Keratinocyte (primary cell): ENCODE measurements around the gene FAM13A. TPM values are rescaled to one million over a fixed set of nuclear protein-coding genes. Genes with fewer than 3 reads are reported as not detected.

Source experiments
- DNase-seq: peaks from one replicate; pipeline ENCODE4 v3.0.0-alpha.2; 2011; ENCODE audit warnings: low read depth, missing footprints, low spot score
- FAIRE-seq: peaks from 2 replicates; lab custom pipeline; 2011; peaks lifted over from hg19 to GRCh38; lab: Jason Lieb, UNC
- H2AFZ ChIP-seq: 2 replicates; pipeline ENCODE4 v1.6.0; 2012; ENCODE audit warnings: low read length, control low read depth, inconsistent platforms; ENCODE audit not compliant: control insufficient read depth
- H3K27ac ChIP-seq: 2 replicates; pipeline ENCODE4 v1.5.1; 2011; ENCODE audit warnings: low read length; ENCODE audit not compliant: control insufficient read depth, insufficient read depth
- H3K27me3 ChIP-seq: 3 replicates; pipeline ENCODE4 v1.6.0; 2011; ENCODE audit warnings: low read length; ENCODE audit not compliant: control insufficient read depth, insufficient read depth; ENCODE audit errors: extremely low read depth
- H3K36me3 ChIP-seq, 2 experiments: 2 replicates in 1 of 2; 3 replicates in 1 of 2; pipeline ENCODE4 v1.5.1; 2011; ENCODE audit warnings: low read length in 2 of 2, mild to moderate bottlenecking in 1 of 2; ENCODE audit not compliant: control insufficient read depth in 2 of 2, insufficient read depth in 2 of 2; ENCODE audit errors: extremely low read depth in 1 of 2
- H3K4me1 ChIP-seq: 3 replicates; pipeline ENCODE4 v1.5.1; 2011; ENCODE audit warnings: low read length; ENCODE audit not compliant: control insufficient read depth, insufficient read depth; ENCODE audit errors: extremely low read depth
- H3K4me2 ChIP-seq: 3 replicates; pipeline ENCODE4 v1.6.0; 2011; ENCODE audit warnings: low read depth, low read length; ENCODE audit not compliant: control insufficient read depth, insufficient read depth; ENCODE audit errors: extremely low read depth
- H3K4me3 ChIP-seq, 3 experiments: fragments of 200-600 bp in 1 of 3; sonication (generic) in 1 of 3; 2 replicates in 2 of 3; 3 replicates in 1 of 3; pipeline ENCODE4 v1.5.1; 2011 to 2016; ENCODE audit warnings: low read length in 3 of 3, mild to moderate bottlenecking in 3 of 3, control low read depth in 2 of 3, inconsistent platforms in 1 of 3, low read depth in 1 of 3, mixed read lengths in 1 of 3, mixed run types in 1 of 3, moderate library complexity in 1 of 3; ENCODE audit not compliant: control insufficient read depth in 2 of 3, insufficient read depth in 2 of 3; ENCODE audit errors: extremely low read depth in 1 of 3
- H3K79me2 ChIP-seq: 2 replicates; pipeline ENCODE4 v1.6.0; 2012; ENCODE audit warnings: low read length; ENCODE audit not compliant: control insufficient read depth, insufficient read depth
- H3K9ac ChIP-seq: 3 replicates; pipeline ENCODE4 v1.6.0; 2011; ENCODE audit warnings: low read length; ENCODE audit not compliant: control insufficient read depth, insufficient read depth; ENCODE audit errors: extremely low read depth
- H3K9me1 ChIP-seq: 3 replicates; pipeline ENCODE4 v1.6.0; 2011; ENCODE audit warnings: low read length; ENCODE audit not compliant: control insufficient read depth, insufficient read depth; ENCODE audit errors: extremely low read depth
- H3K9me3 ChIP-seq: 2 replicates; pipeline ENCODE4 v1.5.1; 2012; ENCODE audit warnings: low read depth, low read length; ENCODE audit not compliant: control insufficient read depth
- H4K20me1 ChIP-seq: 3 replicates; pipeline ENCODE4 v1.6.0; 2011; ENCODE audit warnings: low read length; ENCODE audit not compliant: control insufficient read depth, insufficient read depth; ENCODE audit errors: extremely low read depth
- EZH2 ChIP-seq: IDR thresholded peaks from one replicate; pipeline ENCODE4 v1.6.1; 2012; ENCODE audit warnings: inconsistent platforms, mild to moderate bottlenecking, low read length, moderate library complexity
- dilution Hi-C: fragments of 300-500 bp; cut with MboI; formaldehyde crosslinking; loops from one replicate; pipeline ENCODE4 v1.7.0; 2020; ENCODE audit warnings: low sequenced_read_pairs; ENCODE audit not compliant: extremely low pct_ligation_motif_present
- polyA plus RNA-seq, 5 experiments: library from polyadenylated mRNA; depleted of rRNA in 3 of 5; stranded (reverse) in 3 of 5; stranded (forward) in 1 of 5; unstranded in 1 of 5; fragments of >200 nt; gene quantifications; 1 replicate in 1 of 5; 2 replicates in 3 of 5; 3 replicates in 1 of 5; pipeline versions ENCODE4 v1.2.1 to v1.2.3, GENCODE V29; 2011 to 2012; ENCODE audit warnings: missing spikeins in 2 of 5, low read depth in 1 of 5, low replicate concordance in 1 of 5
- TF ChIP-seq, protein P1 (sequence below), 3 experiments: IDR thresholded peaks in 1 of 3; conservative IDR thresholded peaks in 1 of 3; optimal IDR thresholded peaks in 1 of 3; 2 replicates in 2 of 3; 3 replicates in 1 of 3; pipeline versions ENCODE3 to v1.5.1; 2011; ENCODE audit warnings: low read length in 3 of 3, mild to moderate bottlenecking in 3 of 3, moderate library complexity in 2 of 3, control low read depth in 1 of 3, inconsistent platforms in 1 of 3; ENCODE audit not compliant: insufficient read depth in 2 of 3; ENCODE audit errors: extremely low read depth in 1 of 3

Gene FAM13A
- polyA plus RNA-seq, 1 donor (not counting 4 experiments of a cell fraction or from before 2014, with no cell fraction given), result 6.0 TPM

DNA sequence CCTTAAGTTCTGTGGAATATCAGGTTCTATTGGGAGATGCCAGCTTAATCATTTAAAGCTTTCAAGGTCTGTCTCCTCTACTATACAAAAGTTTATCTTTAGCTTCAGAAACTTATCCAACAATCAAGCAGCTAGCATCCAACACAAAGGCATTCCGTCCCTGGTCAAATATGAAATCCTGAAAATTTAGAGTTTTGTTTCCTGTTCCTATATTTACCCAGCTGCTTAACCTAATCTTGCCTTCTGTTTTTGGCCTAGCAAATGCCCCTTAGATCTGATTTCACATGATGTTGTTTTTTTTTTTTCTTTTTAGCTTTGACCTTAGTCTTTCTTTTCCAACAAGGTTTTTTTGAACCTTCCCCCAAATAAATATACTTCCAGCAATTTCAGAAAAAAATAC, 33.8 kb downstream of the FAM13A start:
- no peaks in the 10 kb centered on the region for H3K9me1 ChIP-seq
- no peaks in the 10 kb centered on the region for H3K27me3 ChIP-seq
- no peaks in the 10 kb centered on the region for H3K79me2 ChIP-seq
- no peak overlapping the region for H3K4me3 ChIP-seq
- H3K27ac ChIP-seq, result no peak overlapping the region
- no peak for TF ChIP-seq EZH2
- TF ChIP-seq, protein P1, sequence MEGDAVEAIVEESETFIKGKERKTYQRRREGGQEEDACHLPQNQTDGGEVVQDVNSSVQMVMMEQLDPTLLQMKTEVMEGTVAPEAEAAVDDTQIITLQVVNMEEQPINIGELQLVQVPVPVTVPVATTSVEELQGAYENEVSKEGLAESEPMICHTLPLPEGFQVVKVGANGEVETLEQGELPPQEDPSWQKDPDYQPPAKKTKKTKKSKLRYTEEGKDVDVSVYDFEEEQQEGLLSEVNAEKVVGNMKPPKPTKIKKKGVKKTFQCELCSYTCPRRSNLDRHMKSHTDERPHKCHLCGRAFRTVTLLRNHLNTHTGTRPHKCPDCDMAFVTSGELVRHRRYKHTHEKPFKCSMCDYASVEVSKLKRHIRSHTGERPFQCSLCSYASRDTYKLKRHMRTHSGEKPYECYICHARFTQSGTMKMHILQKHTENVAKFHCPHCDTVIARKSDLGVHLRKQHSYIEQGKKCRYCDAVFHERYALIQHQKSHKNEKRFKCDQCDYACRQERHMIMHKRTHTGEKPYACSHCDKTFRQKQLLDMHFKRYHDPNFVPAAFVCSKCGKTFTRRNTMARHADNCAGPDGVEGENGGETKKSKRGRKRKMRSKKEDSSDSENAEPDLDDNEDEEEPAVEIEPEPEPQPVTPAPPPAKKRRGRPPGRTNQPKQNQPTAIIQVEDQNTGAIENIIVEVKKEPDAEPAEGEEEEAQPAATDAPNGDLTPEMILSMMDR (optimal IDR thresholded peaks at IDR 0.05 in 1 of 3, IDR thresholded peaks at IDR 0.05 in 1 of 3, conservative IDR thresholded peaks at IDR 0.05 in 1 of 3; ENCODE audit: extremely low read depth in 1 of 3, insufficient read depth in 2 of 3, low read length in 3 of 3), result no peak
- H2AFZ ChIP-seq, result no peak overlapping the region
- no peak overlapping the region for H3K9ac ChIP-seq
- H4K20me1 ChIP-seq, result no peaks in the 10 kb centered on the region
- no peak overlapping the region for H3K4me2 ChIP-seq
- DNase-seq (no peak), FAIRE-seq (no peak)
- no peaks in the 10 kb centered on the region for H3K9me3 ChIP-seq
- no peaks in the 10 kb centered on the region for H3K36me3 ChIP-seq
- H3K4me1 ChIP-seq, result no peaks in the 10 kb centered on the region
- dilution Hi-C loops, result no loop called here

DNA sequence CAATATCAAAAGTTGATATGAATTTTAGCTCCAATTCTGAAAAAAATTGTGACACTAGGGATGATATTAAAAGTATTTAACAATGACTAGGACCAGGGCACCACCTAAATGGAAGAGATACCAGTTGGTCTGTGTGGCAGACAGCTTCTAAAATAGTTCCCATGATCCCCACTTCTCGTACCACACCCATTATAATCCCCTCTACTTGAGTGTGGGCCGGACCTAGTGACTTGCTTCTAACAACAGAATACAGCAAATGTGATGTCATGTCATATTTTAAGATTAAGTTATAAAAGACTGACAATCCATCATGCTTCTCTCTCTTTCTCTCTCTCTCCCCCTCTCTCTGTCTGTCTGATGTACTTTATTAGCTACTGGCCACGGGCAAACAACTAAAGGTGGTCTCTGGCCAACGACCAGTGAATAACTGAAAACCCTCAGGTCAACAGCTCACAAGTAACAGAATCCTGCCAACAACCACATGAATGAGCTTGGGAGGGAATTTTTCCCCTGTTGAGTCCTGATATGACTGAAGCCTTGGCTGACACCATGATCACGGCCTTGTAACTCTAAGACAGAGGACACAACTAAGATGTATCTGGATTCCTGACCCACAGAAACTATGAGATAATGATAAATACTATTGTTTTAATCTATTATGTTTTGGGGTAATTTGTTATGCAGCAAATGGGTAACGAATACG, 34.4 kb downstream of the FAM13A start:
- H3K27ac ChIP-seq, result no peak overlapping the region

More for the DNA sequence above, 34.4 kb downstream of the FAM13A start:
- Histone ChIP-seq H3K9me1 (no peaks in the 10 kb centered on the region), H3K4me2 (no peak overlapping the region), H2AFZ (no peak overlapping the region), H3K9me3 (no peaks in the 10 kb centered on the region), H3K4me3 (no peak overlapping the region), H3K9ac (no peak overlapping the region), H3K36me3 (no peaks in the 10 kb centered on the region), H3K79me2 (no peaks in the 10 kb centered on the region), H4K20me1 (no peaks in the 10 kb centered on the region), H3K27me3 (no peaks in the 10 kb centered on the region), H3K4me1 (no peaks in the 10 kb centered on the region)
- no peak for TF ChIP-seq EZH2
- TF ChIP-seq, protein P1 (optimal IDR thresholded peaks at IDR 0.05 in 1 of 3, IDR thresholded peaks at IDR 0.05 in 1 of 3, conservative IDR thresholded peaks at IDR 0.05 in 1 of 3; ENCODE audit: extremely low read depth in 1 of 3, insufficient read depth in 2 of 3, low read length in 3 of 3), result no peak
- DNase-seq (no peak), FAIRE-seq (no peak)
- dilution Hi-C loops, result no loop called here
